HG03565 (cell line): ENCODE results near the gene SCAF1.
"Not testable (repeated sequence)": the region's sequence is repeated elsewhere in the genome, so short reads cannot be mapped to it uniquely, and the experiment has no call there.

Experiments
- ATAC-seq: cut with Tn5 transposase; IDR thresholded peaks from one replicate; pipeline ENCODE4 v1.9.1; 2021; ENCODE audit warnings: mild to moderate bottlenecking, moderate library complexity; ENCODE audit not compliant: unreplicated experiment

SCAF1 gene

GRCh38 chr19:49615861-49616260 lies 26.1 kb upstream of the SCAF1 start:
- no peak for ATAC-seq

- no peak for ATAC-seq
Observed at GRCh38 chr19:49616532-49616931, 25.5 kb upstream of the SCAF1 start.

GRCh38 chr19:49616945-49617344 lies 25.1 kb upstream of the SCAF1 start:
- no peak for ATAC-seq

GRCh38 chr19:49617860-49618259 lies 24.1 kb upstream of the SCAF1 start:
- not testable (repeated sequence) for ATAC-seq

GRCh38 chr19:49624967-49625910 lies 16.8 kb upstream of the SCAF1 start:
- no peak for ATAC-seq

GRCh38 chr19:49626226-49626625 lies 15.8 kb upstream of the SCAF1 start:
- ATAC-seq = no peak

- no peak for ATAC-seq
Observed at GRCh38 chr19:49629659-49630058, 12.3 kb upstream of the SCAF1 start.

- ATAC-seq = no peak
Observed at GRCh38 chr19:49631014-49631588, 10.9 kb upstream of the SCAF1 start.

GRCh38 chr19:49631610-49632192 lies 10.3 kb upstream of the SCAF1 start:
- no peak for ATAC-seq

GRCh38 chr19:49632576-49632975 lies 9.4 kb upstream of the SCAF1 start:
- no peak for ATAC-seq

GRCh38 chr19:49633273-49633672 lies 8.7 kb upstream of the SCAF1 start:
- ATAC-seq = not testable (repeated sequence)

GRCh38 chr19:49635530-49636232 lies 6.3 kb upstream of the SCAF1 start:
- no peak for ATAC-seq

- no peak for ATAC-seq
Observed at GRCh38 chr19:49636233-49636932, 5.6 kb upstream of the SCAF1 start.

GRCh38 chr19:49637821-49638738 lies 3.9 kb upstream of the SCAF1 start:
- no peak for ATAC-seq

- ATAC-seq = no peak
Observed at GRCh38 chr19:49639401-49640112, 2.5 kb upstream of the SCAF1 start.

GRCh38 chr19:49640113-49640898 lies 1.7 kb upstream of the SCAF1 start, which contains the start of gene RRAS:
TSS of gene RRAS (minus strand) at chr19:49640143. CDS start at chr19:49640098, 45 bp downstream.
- peak; percentile 60 for ATAC-seq

- ATAC-seq = no peak
Observed at GRCh38 chr19:49642492-49643035, 555 bp downstream of the SCAF1 start.

GRCh38 chr19:49643466-49643865 lies 1.5 kb downstream of the SCAF1 start:
- ATAC-seq = no peak
